Suprapubic skin (tissue), 4 donors: ENCODE results near the gene RPL15. TPM values are rescaled to one million over a fixed set of nuclear protein-coding genes. Genes with fewer than 3 reads are reported as not detected.

Experiments used
- DNase-seq, 2 donors: peaks; one replicate each; pipeline ENCODE4 v3.0.0-alpha.2; 2019; ENCODE audit warnings: low spot score in 2 of 2
- H3K27ac ChIP-seq: fragments of 200-600 bp; sonication (generic); one replicate; pipeline ENCODE4 v1.5.1; 2019
- H3K27me3 ChIP-seq: fragments of 200-600 bp; sonication (generic); one replicate; pipeline ENCODE4 v1.5.1; 2019
- H3K36me3 ChIP-seq: fragments of 200-600 bp; sonication (generic); one replicate; pipeline ENCODE4 v1.5.1; 2019
- H3K4me1 ChIP-seq: fragments of 200-600 bp; sonication (generic); one replicate; pipeline ENCODE4 v1.5.1; 2019
- H3K4me3 ChIP-seq: fragments of 200-600 bp; sonication (generic); one replicate; pipeline ENCODE4 v1.5.1; 2019; ENCODE audit warnings: mild to moderate bottlenecking
- H3K9me3 ChIP-seq: fragments of 200-600 bp; sonication (generic); one replicate; pipeline ENCODE4 v1.5.1; 2019
- CTCF ChIP-seq, 2 donors: fragments of 200-600 bp in 1 of 2; fragments of 450-650 bp in 1 of 2; sonication (generic) in 1 of 2; IDR thresholded peaks; one replicate each; pipeline ENCODE4 v1.5.1; 2016 to 2019; ENCODE audit warnings: antibody characterized with exemption in 2 of 2, mild to moderate bottlenecking in 1 of 2, moderate library complexity in 1 of 2
- EP300 ChIP-seq: sonication (generic); formaldehyde crosslinking; IDR thresholded peaks from one replicate; pipeline ENCODE4 v1.6.1; 2017; ENCODE audit warnings: antibody characterized with exemption
- POLR2A ChIP-seq, 2 donors: fragments of 450-650 bp; IDR thresholded peaks; one replicate each; pipeline ENCODE4 v1.6.1; 2017; ENCODE audit warnings: antibody characterized with exemption in 2 of 2, mild to moderate bottlenecking in 2 of 2, moderate library complexity in 2 of 2
- POLR2AphosphoS5 ChIP-seq, 3 donors: sonication (generic); formaldehyde crosslinking; IDR thresholded peaks; one replicate each; pipeline ENCODE4 v1.6.1; 2017; ENCODE audit warnings: antibody characterized with exemption in 3 of 3
- WGBS: methylation state at CpG from one replicate; pipeline ENCODE4 v1.1.5; 2018; 5-methylcytosine and 5-hydroxymethylcytosine counted together
- total RNA-seq, 4 donors: library from RNA; depleted of rRNA; stranded (reverse); fragments of >200 nt; gene quantifications; one replicate each; pipeline ENCODE4 v1.1.0, GENCODE V29; 2016

RPL15 gene
- total RNA-seq, 4 donors from 2014 or later: 1,650 to 2,624 (median 2,399) TPM

DNA sequence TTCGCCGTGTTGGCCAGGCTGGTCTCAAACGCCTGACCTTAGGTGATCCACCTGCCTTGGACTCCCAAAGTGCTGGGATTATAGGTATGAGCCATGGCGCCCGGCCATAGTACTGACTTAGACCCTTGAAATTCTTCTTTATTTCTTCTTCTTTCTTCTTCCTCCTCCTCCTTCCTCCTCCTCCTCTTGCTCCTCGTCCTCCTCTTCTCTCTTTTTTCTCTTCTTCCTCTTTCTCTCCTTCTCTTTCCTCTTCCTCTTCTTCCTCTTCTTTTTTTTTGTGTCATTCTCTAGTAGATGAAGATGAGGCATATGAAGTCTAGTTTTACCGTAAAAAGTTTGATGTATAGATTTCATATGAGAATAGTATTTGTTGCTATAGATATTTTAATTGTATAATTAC, 9.3 kb downstream of the RPL15 start:
- 96% methylated on average over 7 of the region's 7 CpGs for WGBS
- no peaks in the 10 kb centered on the region for H3K9me3 ChIP-seq
- H3K36me3 ChIP-seq: peaks cover 14% of the 10 kb centered on the region
- H3K27me3 ChIP-seq: no peaks in the 10 kb centered on the region
- peaks cover 12% of the 10 kb centered on the region for H3K4me1 ChIP-seq
- H3K27ac ChIP-seq: no peak overlapping the region
- TF ChIP-seq POLR2AphosphoS5 (IDR thresholded peaks at IDR 0.05): no peak
- no peak for TF ChIP-seq POLR2A (IDR thresholded peaks at IDR 0.05)
- no peak for TF ChIP-seq EP300
- no peak for TF ChIP-seq CTCF (IDR thresholded peaks at IDR 0.05)
- no peak for DNase-seq
- no peak overlapping the region for H3K4me3 ChIP-seq

GRCh38 chr3:23926736-23927135, 9.8 kb downstream of the RPL15 start:
- peaks cover 11% of the 10 kb centered on the region for H3K36me3 ChIP-seq
- WGBS: 87% methylated on average over 3 of the region's 3 CpGs
- no peak for DNase-seq
- TF ChIP-seq EP300 (no peak), POLR2A (IDR thresholded peaks at IDR 0.05) (no peak), POLR2AphosphoS5 (IDR thresholded peaks at IDR 0.05) (no peak)
- H3K4me3 ChIP-seq: no peak overlapping the region
- no peaks in the 10 kb centered on the region for H3K27me3 ChIP-seq
- H3K9me3 ChIP-seq: no peaks in the 10 kb centered on the region
- H3K4me1 ChIP-seq: peaks cover 12% of the 10 kb centered on the region
- H3K27ac ChIP-seq: no peak overlapping the region

DNA sequence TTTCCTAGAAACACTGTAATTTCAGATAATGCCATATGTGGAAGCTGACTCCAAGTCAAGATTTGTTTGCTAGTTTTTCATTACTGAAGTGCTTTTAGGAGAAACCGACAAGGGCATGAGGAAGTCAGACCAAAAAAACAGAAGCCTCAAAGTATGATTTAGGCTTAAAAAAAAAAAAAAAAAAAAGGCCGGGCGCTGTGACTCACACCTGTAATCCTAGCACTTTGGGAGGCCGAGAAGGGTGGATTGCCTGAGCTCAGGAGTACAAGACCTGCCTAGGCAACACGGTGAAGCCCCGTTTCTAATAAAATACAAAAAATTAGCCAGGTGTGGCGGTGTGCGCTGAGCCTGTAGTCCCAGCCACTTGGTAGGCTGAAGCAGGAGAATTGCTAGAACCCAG, 11.6 kb downstream of the RPL15 start:
- no peak overlapping the region for H3K27ac ChIP-seq
- TF ChIP-seq CTCF (IDR thresholded peaks at IDR 0.05) (no peak), EP300 (no peak), POLR2AphosphoS5 (IDR thresholded peaks at IDR 0.05) (no peak), POLR2A (IDR thresholded peaks at IDR 0.05) (no peak)
- 53% methylated on average over 8 of the region's 8 CpGs for WGBS
- no peaks in the 10 kb centered on the region for H3K9me3 ChIP-seq
- H3K27me3 ChIP-seq: no peaks in the 10 kb centered on the region
- peaks cover 12% of the 10 kb centered on the region for H3K4me1 ChIP-seq
- H3K36me3 ChIP-seq: no peaks in the 10 kb centered on the region
- H3K4me3 ChIP-seq: no peak overlapping the region
- no peak for DNase-seq

DNA sequence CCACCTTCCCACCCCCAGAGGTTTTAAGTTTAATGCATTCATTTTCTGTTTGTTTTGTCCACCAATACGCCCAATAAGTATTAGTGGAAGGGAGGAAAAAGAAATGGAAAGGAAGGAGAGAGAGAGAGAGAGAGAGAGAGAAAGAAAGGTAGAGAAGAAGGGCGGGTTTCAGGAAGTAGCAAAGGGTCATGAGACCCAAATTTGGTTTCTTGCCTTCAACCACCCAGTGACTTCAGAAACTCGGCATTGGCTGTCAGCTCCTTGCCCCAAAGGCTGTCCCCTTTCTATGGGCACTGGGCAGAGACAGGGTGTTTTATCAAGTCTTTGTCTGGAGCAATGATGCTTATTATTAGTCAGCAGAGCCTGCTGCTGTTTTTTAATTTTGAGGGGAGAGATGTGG, 14.7 kb downstream of the RPL15 start:
- TF ChIP-seq EP300: no peak
- 81% methylated on average over 3 of the region's 3 CpGs for WGBS
- Histone ChIP-seq H3K4me1 (peaks cover 12% of the 10 kb centered on the region), H3K27ac (no peak overlapping the region), H3K27me3 (no peaks in the 10 kb centered on the region), H3K36me3 (no peaks in the 10 kb centered on the region), H3K9me3 (no peaks in the 10 kb centered on the region), H3K4me3 (no peak overlapping the region)
- no peak for DNase-seq

DNA sequence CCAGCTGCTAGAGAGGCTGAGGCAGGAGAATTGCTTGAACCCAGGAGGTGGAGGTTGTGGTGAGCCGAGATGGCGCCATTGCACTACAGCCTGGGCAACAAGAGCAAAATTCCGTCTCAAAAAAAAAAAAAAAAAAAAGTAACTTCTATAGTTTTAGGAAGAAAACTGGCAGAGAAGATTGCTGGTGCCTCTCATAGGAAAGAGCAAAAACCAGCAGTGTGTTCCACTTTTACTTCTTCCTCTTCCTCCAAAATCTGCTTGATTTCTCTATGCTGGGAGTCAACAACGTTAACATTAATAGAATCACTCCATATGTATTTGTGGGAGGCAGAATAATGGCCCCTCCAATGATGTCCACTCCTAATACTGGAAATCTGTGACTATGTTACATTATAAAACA, 15.6 kb downstream of the RPL15 start:
- Histone ChIP-seq H3K27ac (no peak overlapping the region), H3K27me3 (no peaks in the 10 kb centered on the region), H3K9me3 (no peaks in the 10 kb centered on the region), H3K36me3 (no peaks in the 10 kb centered on the region), H3K4me3 (no peak overlapping the region), H3K4me1 (peaks cover 4% of the 10 kb centered on the region)
- 94% methylated on average over 4 of the region's 4 CpGs for WGBS
- TF ChIP-seq EP300 (no peak), POLR2A (IDR thresholded peaks at IDR 0.05) (no peak), CTCF (IDR thresholded peaks at IDR 0.05) (no peak), POLR2AphosphoS5 (IDR thresholded peaks at IDR 0.05) (no peak)
- no peak for DNase-seq

DNA sequence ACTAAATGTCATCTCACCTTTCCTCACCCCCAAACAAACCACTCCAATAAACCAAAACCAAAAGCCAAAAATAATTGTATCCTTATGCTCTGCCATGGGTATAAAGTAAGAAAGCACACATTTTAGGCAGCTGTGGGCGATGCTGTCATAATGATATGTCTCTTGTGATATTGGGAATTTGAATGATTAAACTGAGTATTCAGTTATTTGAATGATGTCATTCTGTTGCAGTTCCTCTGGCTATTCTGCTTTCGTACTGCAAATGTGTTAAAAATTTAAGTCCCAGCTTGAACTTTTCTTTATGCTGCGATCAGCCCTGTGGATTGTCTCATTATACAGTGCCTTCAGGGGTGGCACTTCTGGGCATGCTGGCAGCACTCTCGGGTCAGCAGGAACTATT, 17.3 kb downstream of the RPL15 start:
- WGBS: 79% methylated on average over 4 of the region's 4 CpGs
- no peaks in the 10 kb centered on the region for H3K4me1 ChIP-seq
- H3K9me3 ChIP-seq: no peaks in the 10 kb centered on the region
- no peaks in the 10 kb centered on the region for H3K27me3 ChIP-seq
- no peak for TF ChIP-seq EP300
- no peak overlapping the region for H3K27ac ChIP-seq
- DNase-seq: no peak
- no peak overlapping the region for H3K4me3 ChIP-seq
- H3K36me3 ChIP-seq: no peaks in the 10 kb centered on the region

DNA sequence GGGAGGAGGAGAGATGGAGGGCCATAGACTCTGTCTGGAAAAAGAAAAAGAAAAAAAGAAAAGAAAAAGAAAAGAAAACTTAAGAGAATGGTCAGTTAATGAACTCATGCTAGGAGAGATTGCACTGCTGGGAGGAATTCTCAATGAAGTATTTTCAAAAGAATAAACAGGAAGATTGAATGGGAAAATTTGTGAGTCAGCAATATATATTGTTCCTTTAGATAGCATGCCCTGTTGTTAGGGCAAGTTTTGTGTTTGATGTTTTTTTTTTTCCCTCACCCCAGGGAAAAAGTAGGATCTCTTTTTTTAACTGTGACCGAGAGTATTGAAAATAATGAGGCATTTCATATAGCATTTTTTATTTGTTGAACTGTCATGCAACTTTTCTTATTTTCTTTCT, 20.4 kb downstream of the RPL15 start:
- TF ChIP-seq POLR2AphosphoS5 (IDR thresholded peaks at IDR 0.05): no peak
- TF ChIP-seq EP300: no peak
- no peak for TF ChIP-seq CTCF (IDR thresholded peaks at IDR 0.05)
- TF ChIP-seq POLR2A (IDR thresholded peaks at IDR 0.05): no peak
- Histone ChIP-seq H3K27ac (no peak overlapping the region), H3K36me3 (no peaks in the 10 kb centered on the region), H3K4me1 (no peaks in the 10 kb centered on the region), H3K4me3 (no peak overlapping the region), H3K9me3 (no peaks in the 10 kb centered on the region), H3K27me3 (no peaks in the 10 kb centered on the region)
- no peak for DNase-seq
- WGBS: 79% methylated on average over 1 of the region's 1 CpG
